GM19463 (cell line): Measurements from ENCODE around the gene RIC3.

Experiments used
- ATAC-seq: cut with Tn5 transposase; IDR thresholded peaks from one replicate; pipeline ENCODE4 v1.9.1; 2021; ENCODE audit warnings: mild to moderate bottlenecking, moderate library complexity; ENCODE audit not compliant: unreplicated experiment

RIC3 gene

DNA sequence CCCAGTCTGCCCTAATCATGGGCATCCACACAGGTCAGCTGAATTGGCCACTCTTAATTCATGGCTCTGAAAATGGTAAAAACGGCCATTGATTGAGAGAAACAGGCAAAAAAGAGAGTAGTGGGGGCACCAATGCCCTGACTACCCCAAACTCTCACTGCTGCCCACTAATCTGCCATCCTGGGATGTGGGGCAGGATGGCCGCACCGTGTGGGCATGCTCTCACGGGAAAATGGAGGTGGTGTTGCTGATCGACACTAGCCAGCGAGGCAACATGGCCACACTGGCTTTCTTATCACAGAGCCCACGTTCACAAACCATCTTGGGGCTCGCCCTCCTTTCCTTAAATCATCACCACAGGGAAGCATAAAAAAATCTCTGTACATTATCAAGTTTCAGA is 99.1 kb downstream of the RIC3 start:
- ATAC-seq = no peak

GRCh38 chr11:8068605-8069221 is 100.1 kb downstream of the RIC3 start:
- no peak for ATAC-seq

DNA sequence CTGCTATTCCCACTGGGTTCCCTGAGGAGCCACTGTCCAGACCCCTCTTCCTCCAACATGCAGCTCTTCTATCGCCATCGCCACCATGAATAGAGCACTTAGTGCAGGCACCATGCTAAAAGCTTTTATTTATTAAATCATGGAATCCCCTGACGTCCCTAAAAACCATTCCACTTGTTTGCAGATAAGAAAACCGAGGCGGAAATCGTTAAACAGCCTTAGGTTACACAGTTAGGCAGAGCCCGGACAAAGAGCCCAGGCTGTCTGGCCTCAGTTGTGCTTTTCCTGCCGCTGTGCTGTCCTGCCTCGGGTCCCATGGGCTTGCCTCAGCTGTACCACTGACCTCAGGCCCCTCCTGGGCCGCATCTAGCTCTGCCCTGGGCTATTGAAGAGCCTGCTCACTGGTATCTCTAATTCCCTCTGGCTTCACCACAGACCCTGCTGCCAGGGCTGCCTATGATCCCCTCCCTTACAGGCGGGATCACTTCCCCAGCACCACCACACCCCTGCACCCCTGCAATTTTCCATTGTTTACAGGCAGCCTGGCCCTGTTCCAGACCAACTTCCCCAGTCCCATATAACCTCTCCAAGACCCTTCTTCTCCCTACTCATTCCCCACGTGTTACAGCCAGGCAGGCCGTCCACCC is 100.8 kb downstream of the RIC3 start:
- no peak for ATAC-seq

GRCh38 chr11:8067567-8067928 is 101.3 kb downstream of the RIC3 start:
- ATAC-seq = no peak

DNA sequence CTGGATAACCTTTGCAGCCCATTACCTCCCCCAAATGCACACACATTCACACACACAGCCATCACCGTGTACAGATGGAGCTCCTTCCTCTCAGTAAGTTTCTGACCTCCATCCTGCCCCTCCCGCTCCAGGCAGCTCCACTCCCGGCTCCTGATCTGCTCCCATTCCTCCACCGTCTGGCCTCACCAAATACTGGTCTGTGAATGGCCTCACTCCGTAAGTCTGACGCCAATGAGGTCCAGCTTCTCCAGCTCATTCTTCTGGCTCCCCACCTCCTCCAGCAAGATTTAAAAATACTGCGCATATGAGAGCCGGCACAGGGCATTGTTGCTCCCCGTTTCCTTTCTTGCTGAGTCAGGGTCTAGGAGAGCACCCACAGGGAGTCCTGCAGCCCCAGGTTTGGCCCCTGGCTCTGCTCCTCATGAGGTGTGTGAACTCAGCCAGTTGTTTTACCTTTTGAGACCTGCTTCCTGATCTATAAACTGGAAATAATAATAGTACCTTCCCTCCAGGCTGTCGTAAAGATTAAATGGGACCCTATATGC is 101.8 kb downstream of the RIC3 start:
- ATAC-seq = no peak

GRCh38 chr11:8066036-8066910 is 102.6 kb downstream of the RIC3 start:
- ATAC-seq = no peak

DNA sequence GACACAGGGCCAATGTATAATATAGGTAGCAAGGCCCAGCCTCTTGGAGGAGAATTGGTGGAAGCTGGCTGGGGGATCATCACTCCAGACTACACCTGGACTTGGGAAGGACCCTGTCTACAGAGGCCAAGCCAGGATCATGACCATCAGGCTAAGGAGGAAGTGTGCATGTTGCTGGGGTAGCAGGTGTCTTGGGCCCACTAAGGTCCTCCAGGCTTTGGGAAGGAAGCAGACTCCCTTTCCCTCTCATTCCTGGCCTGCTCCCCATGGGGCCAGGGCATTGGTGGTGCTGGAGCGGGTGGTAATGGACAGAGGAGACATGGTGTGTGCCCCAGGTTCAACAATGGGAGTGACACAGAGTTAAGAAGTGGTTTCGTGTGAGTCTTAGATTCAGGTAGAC is 103.8 kb downstream of the RIC3 start:
- no peak for ATAC-seq

DNA sequence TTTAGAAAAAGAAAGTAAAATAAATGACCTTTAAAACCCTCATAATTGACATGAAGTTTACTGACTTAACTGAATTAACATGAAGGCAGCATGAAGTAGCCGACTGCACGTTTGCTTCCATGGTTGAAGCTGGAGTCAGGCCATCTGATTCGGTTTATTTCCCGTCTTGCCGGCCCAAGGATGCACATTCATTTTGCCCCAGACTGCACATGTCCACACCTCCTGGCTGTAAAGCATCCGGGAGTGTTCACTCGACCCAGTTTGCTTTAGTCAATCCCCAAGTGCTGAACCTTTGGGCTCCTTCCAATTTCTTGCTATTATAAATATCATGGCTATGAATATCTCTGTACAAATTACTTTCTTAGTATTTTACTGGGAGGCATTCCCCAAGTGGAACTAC is 105.5 kb downstream of the RIC3 start:
- no peak for ATAC-seq

DNA sequence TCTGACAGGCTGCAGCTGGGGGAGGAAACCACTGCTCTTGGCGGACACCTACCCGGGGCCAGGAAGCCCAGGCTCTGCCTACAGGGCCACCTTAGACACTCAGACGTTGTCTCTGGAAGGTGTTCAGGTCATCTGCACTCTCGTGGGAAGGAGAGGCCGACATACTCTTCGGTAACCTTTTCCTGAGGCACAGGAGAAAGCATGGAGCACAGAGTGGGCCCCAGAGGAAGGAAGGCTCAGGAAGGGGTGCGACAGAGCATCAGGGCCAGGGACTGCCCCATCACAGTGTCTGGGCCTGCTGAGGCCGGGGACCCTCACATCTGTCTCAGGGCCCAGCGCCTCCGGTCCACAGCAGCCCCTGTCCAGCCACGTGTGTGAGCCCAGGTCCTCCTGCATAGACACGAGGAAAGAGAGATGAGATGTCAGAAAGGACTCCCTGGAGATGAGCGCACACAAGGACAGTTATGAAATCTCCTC is 106.0 kb downstream of the RIC3 start:
- no peak for ATAC-seq

DNA sequence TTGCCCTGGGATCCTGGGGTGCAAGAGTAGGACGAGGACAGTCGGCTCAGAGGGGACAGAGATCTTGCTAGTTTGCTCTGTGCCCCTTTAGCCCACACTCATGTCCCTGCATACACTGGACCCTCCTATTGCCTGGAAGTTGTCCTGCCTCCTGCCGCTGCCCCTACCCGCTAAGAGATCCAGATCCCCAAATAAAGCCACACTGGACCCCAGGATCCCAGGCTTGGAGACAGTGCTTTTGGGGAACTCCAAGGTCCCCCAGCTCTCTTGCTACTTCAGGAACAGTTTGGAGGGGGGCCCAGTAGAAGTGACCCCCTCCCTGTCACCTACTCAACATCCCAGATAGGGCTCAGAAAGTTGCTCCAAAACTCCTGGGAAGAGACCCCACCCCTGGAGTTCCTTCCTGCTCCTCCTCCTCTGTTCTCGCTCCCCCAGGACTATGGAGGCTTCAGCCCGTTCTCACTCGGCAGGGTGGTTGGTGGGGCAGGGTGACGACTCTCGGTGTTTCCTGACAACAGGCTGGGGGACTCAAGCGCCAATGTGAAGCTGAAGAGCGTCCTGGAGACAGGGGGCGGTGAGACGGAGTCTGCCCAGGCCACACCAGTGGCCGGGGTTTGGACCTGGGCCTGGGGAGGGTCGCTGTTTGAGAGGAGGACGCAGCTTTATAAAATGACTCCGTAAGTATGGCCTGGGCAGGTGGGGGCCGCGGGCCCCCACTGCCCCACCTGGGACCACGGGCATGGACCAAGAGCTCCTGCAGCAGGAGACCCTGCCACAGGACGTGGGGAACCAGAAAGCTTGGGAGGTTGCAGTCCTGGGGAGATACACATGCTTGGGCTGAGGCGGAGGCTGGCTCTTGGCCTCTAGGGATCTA is 107.0 kb downstream of the RIC3 start:
- no peak for ATAC-seq

GRCh38 chr11:8060801-8061554 is 107.8 kb downstream of the RIC3 start:
- no peak for ATAC-seq

- no peak for ATAC-seq
Observed at GRCh38 chr11:8060146-8060719, 108.6 kb downstream of the RIC3 start.

- no peak for ATAC-seq
Observed at GRCh38 chr11:8059571-8060011, 109.2 kb downstream of the RIC3 start.

- ATAC-seq = no peak
Observed at GRCh38 chr11:8059030-8059429, 109.8 kb downstream of the RIC3 start.

DNA sequence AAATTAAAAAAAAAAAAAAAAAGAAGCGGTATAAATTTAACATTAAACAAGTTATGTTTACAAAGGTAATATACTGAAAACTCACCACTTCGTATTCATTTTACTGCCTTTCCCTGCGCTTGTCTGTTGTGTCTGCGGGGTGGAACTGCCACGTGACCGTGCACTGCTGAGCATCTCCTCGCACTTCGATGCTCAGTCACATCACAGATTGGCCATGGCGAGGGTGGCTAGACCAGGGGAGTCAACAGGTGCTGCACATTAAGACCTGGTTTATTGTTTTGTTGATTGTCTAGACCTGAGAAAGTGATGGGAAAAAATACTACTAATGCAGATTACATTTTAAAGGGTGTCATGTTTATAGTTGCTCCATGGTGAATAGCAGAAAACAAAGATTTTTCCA is 110.6 kb downstream of the RIC3 start:
- no peak for ATAC-seq

GRCh38 chr11:8056810-8057463 is 111.9 kb downstream of the RIC3 start:
- no peak for ATAC-seq
